A673 (cell line): Measurements from ENCODE around the gene KLHL24. TPM values are rescaled to one million over a fixed set of nuclear protein-coding genes. Genes with fewer than 3 reads are reported as not detected.

Experiments used
- BruUV-seq: library from RNA; stranded (reverse); fragments of 400-500 nt; replicated peaks from 2 replicates; lab custom pipeline; 2021; lab: Mats Ljungman, UMichigan
- CTCF ChIA-PET: fragments of 300-600 bp; sonication (Branson Sonifier 250); formaldehyde crosslinking; loops from one replicate; lab custom pipeline; 2022; ENCODE audit warnings: antibody characterized with exemption; lab: Charles Lee
- POLR2A ChIA-PET: fragments of 300-600 bp; sonication (Branson Sonifier 250); formaldehyde crosslinking; loops from one replicate; lab custom pipeline; 2022; ENCODE audit warnings: antibody characterized with exemption; ENCODE audit not compliant: low non-redundant PET; lab: Charles Lee
- DNase-seq: peaks from one replicate; pipeline ENCODE4 v3.0.0-alpha.2; 2015; ENCODE audit warnings: low spot score
- H3K27ac ChIP-seq: fragments of 200-600 bp; sonication (generic); 2 replicates; pipeline ENCODE4 v1.5.1; 2016; ENCODE audit warnings: mixed run types, low read depth, mild to moderate bottlenecking, mixed read lengths, antibody characterized with exemption, low read length; ENCODE audit not compliant: poor library complexity, severe bottlenecking
- H3K27me3 ChIP-seq: fragments of 200-600 bp; sonication (generic); replicated peaks from 2 replicates; pipeline ENCODE4 v1.6.1; 2017; ENCODE audit warnings: mixed run types, low read depth, mild to moderate bottlenecking, mixed read lengths, antibody characterized with exemption, low read length; ENCODE audit not compliant: insufficient read depth, poor library complexity
- H3K36me3 ChIP-seq: fragments of 200-600 bp; sonication (generic); 2 replicates; pipeline ENCODE4 v1.6.1; 2016; ENCODE audit warnings: mixed run types, mild to moderate bottlenecking, mixed read lengths, antibody characterized with exemption, low read length; ENCODE audit not compliant: insufficient read depth, poor library complexity, severe bottlenecking
- H3K4me1 ChIP-seq: fragments of 200-600 bp; sonication (generic); 2 replicates; pipeline ENCODE4 v1.6.1; 2017; ENCODE audit warnings: mixed run types, mild to moderate bottlenecking, mixed read lengths, antibody characterized with exemption, low read length; ENCODE audit not compliant: insufficient read depth, poor library complexity, severe bottlenecking
- H3K4me3 ChIP-seq: fragments of 200-600 bp; sonication (generic); 2 replicates; pipeline ENCODE4 v1.5.1; 2016; ENCODE audit warnings: low read depth, mixed run types, mild to moderate bottlenecking, mixed read lengths, low read length; ENCODE audit not compliant: poor library complexity, severe bottlenecking
- H3K9me3 ChIP-seq: fragments of 200-600 bp; sonication (generic); 2 replicates; pipeline ENCODE4 v1.6.1; 2016; ENCODE audit warnings: mixed run types, low read depth, mild to moderate bottlenecking, mixed read lengths, antibody characterized with exemption, low read length; ENCODE audit not compliant: poor library complexity, severe bottlenecking
- EZH2 ChIP-seq: fragments of 200-600 bp; sonication (generic); IDR thresholded peaks from 2 replicates; pipeline ENCODE4 v1.6.1; 2017; ENCODE audit warnings: borderline replicate concordance, low read depth, mild to moderate bottlenecking, mixed read lengths, antibody characterized with exemption, low read length; ENCODE audit not compliant: poor library complexity, severe bottlenecking
- intact Hi-C: fragments of 100-400 bp; cut with micrococcal nuclease; formaldehyde crosslinking; loops from one replicate; pipeline ENCODE4 v1.10.0; 2022; ENCODE audit not compliant: unreplicated experiment
- total RNA-seq: library from RNA; stranded (reverse); gene quantifications from 2 replicates; pipeline ENCODE4 v1.2.3, GENCODE V29; 2021
- TF ChIP-seq, protein P1 (sequence below): fragments of 300-800, 200-600 bp; sonication (generic); conservative IDR thresholded peaks from 2 replicates; pipeline ENCODE4 v1.5.1; 2017; ENCODE audit warnings: low read depth, mild to moderate bottlenecking, antibody characterized with exemption, low read length, moderate library complexity, mixed read lengths

The KLHL24 gene
- total RNA-seq, 1 experiment from 2014 or later, result 7.3 TPM

DNA sequence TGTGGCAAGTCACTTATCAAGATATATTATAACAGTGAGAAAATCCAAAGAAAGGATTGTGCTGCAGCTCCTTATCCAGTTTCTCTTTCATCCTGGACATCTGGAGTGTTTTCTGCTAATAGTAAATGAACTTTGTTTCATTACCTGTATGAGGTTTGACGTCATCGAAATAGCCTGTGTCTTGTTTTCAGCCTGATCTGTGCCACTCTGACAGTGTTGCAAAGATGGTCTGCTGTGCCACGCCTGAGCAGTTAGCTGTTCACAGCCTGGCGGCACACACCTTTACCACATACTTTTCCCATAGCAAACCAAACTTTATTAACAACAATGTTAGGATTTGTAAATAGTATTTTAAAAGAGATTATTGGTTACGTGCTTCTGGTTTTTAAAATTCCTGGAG is 96.2 kb downstream of the KLHL24 start:
- no peak overlapping the region for H3K4me3 ChIP-seq
- no TSS peak for BruUV-seq
- TF ChIP-seq EZH2, result no peak
- TF ChIP-seq, protein P1, sequence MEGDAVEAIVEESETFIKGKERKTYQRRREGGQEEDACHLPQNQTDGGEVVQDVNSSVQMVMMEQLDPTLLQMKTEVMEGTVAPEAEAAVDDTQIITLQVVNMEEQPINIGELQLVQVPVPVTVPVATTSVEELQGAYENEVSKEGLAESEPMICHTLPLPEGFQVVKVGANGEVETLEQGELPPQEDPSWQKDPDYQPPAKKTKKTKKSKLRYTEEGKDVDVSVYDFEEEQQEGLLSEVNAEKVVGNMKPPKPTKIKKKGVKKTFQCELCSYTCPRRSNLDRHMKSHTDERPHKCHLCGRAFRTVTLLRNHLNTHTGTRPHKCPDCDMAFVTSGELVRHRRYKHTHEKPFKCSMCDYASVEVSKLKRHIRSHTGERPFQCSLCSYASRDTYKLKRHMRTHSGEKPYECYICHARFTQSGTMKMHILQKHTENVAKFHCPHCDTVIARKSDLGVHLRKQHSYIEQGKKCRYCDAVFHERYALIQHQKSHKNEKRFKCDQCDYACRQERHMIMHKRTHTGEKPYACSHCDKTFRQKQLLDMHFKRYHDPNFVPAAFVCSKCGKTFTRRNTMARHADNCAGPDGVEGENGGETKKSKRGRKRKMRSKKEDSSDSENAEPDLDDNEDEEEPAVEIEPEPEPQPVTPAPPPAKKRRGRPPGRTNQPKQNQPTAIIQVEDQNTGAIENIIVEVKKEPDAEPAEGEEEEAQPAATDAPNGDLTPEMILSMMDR, result no peak
- ChIA-PET CTCF (no interaction called here), POLR2A (no interaction called here)
- DNase-seq, result no peak
- H3K36me3 ChIP-seq, result peaks cover 74% of the 10 kb centered on the region
- no peaks in the 10 kb centered on the region for H3K27me3 ChIP-seq
- H3K9me3 ChIP-seq, result no peaks in the 10 kb centered on the region
- intact Hi-C loops, result no loop called here
- no peak overlapping the region for H3K27ac ChIP-seq
- H3K4me1 ChIP-seq, result no peaks in the 10 kb centered on the region

DNA sequence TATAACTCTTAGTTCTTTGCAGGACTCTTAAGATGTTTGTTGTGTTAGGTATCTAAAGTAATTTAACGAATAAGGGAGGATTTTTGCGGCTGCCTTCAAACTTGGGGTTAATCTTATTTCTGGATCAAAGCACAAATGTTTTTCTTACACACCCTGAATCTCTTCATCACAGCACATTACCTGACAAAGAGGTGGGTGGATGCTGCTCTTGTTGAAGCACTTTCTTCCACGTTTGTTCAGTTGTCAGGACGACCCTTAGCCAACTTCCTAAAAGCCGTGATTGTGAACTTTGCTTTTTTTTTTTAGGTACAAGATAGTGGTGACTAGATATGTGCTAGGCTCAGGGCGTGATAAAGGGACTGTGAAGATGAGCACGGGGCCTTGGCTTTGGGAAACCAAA is 98.1 kb downstream of the KLHL24 start:
- no peak overlapping the region for H3K27ac ChIP-seq
- no peak overlapping the region for H3K4me3 ChIP-seq
- ChIA-PET CTCF (no interaction called here), POLR2A (no interaction called here)
- H3K9me3 ChIP-seq, result no peaks in the 10 kb centered on the region
- no peak for DNase-seq
- H3K4me1 ChIP-seq, result no peaks in the 10 kb centered on the region
- H3K27me3 ChIP-seq, result no peaks in the 10 kb centered on the region
- TF ChIP-seq, protein P1, result no peak
- TF ChIP-seq EZH2, result no peak
- no TSS peak for BruUV-seq
- intact Hi-C loops, result no loop called here
- peaks cover 69% of the 10 kb centered on the region for H3K36me3 ChIP-seq

Other genes with a start within 250 kb of the KLHL24 start
- 0.26 TPM in 1 of 2 replicates, not detected in the other for gene MCF2L2, start 207.0 kb upstream of the KLHL24 start, total RNA-seq
- gene KLHL6, start 79.9 kb upstream of the KLHL24 start, total RNA-seq, result not detected in 2 replicates
- 39.9 and 40.7 TPM in 2 replicates for gene YEATS2, start 62.2 kb downstream of the KLHL24 start, total RNA-seq
- gene MAP6D1, start 190.0 kb downstream of the KLHL24 start, total RNA-seq, result 5.0 and 5.9 TPM in 2 replicates
- gene PARL, start 249.3 kb downstream of the KLHL24 start, total RNA-seq, result 73.7 and 79.8 TPM in 2 replicates